HTR-8/SVneo (cell line): ENCODE results near the gene MYO5B.
"Not testable (repeated sequence)": the region's sequence is repeated elsewhere in the genome, so short reads cannot be mapped to it uniquely, and the experiment has no call there.

ENCODE experiments used
- DNase-seq: peaks from one replicate; pipeline ENCODE4 v3.0.0; 2011; ENCODE audit warnings: low spot score, mixed read lengths; ENCODE audit not compliant: insufficient read length
- FAIRE-seq: peaks from 2 replicates; lab custom pipeline; 2011; peaks lifted over from hg19 to GRCh38; lab: Jason Lieb, UNC

MYO5B gene

DNA sequence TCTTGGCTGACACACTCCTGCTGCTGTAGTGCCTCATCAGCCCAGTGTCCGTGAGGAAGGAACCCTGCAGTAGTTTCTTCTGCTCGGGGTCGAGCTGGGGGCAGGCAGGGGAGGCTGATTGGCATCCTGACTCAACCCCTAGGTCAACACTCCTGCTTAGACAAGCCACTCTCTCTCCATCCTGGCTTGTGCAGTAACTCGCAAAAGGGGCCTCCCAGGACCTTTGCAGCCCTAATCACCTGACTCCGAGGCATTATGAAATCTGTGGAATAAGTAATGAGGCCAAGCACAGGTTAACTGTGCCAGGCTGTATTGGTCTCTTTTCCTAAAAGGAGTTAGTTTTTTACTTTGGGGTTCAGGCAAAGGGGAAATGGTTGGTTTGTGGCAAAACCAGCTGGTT, 289.2 kb downstream of the MYO5B start:
- no peak for DNase-seq
- no peak for FAIRE-seq

DNA sequence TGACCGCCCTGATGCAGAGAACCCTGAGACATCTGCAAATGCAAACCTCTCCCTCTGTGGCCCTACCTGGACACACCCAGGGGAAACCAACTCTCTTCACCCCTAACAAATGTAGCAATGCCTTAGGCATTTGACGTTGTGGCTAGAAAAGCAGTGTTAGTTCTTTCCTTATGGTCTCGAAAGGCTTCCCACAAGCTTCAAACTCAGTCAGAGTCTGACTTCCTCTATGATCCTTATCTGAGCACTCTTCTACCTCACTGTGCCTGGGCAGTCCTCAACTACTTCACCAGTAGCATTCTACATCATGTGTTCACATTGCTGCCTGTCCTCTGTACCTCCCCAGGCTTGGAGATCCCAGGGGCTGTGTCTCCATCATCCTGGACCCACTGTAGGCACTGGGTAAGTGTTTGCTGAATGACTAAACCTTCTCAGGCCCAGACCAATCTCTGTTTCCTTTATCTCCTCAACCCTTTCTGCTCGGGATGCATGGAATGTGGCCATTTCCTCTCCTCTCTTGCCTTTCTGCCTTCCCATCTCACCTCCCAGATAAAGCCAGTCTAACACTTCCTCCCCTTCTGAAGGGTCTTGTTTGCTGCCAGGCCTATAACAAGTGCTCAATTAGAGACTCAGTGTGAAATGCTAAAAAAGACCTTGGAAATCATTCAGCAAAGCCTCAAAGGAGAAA, 289.9 kb downstream of the MYO5B start:
- FAIRE-seq (no peak), DNase-seq (no peak)

DNA sequence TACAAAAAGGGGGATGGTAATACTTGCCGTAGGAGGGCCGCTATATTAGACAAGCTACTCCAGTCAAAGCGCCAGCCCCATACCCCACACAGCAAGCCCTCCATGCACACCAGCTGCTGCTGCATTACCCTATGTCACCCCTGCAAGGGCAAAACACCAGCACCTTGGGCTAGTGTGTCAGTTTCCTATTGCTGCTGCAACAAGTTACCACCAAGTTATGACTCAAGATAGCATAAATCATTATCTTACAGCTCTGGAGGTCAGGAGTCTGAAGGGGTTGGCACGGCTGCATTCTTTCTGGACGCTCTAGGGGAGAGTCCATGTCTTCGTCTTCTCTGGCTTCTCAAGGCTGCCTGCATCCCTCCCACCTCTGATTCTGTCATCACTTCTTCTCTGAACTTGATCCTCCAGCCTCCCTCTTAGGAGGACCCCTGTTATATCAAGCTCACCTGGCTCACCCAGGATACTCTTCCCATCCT, 293.0 kb downstream of the MYO5B start:
- FAIRE-seq = no peak
- DNase-seq = no peak

DNA sequence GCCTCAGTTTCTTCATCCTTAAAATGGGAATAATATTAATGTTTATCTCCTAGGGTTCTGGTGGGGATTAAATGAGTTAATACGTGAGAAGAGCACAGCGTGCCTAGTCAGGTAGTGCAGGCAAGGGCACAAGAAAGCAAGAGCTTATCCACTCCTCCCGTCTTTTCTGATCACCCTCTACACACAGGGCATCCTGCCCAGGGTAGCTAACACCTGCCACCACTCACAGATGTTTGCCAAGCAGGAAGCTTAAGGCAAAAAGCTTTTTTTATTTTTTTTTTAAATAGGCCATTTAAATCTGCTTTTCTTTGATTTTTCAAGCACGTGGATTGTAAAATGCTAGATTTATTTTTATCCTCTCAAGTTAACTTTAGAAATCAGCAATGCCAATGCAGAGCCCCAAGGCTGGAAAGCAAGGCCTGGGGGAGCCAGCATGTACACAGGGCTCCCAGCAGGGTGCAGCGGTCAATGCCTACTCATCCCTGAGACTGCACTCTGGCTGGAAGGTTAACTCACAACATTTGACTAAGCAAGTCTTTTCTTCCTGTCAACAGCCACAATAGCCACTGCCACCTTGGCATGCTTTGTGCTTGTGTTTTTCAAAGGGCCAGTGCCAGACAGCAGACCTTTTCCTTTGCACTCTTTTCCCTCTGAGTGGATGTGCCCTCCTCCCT, 295.2 kb downstream of the MYO5B start:
- no peak for FAIRE-seq

DNA sequence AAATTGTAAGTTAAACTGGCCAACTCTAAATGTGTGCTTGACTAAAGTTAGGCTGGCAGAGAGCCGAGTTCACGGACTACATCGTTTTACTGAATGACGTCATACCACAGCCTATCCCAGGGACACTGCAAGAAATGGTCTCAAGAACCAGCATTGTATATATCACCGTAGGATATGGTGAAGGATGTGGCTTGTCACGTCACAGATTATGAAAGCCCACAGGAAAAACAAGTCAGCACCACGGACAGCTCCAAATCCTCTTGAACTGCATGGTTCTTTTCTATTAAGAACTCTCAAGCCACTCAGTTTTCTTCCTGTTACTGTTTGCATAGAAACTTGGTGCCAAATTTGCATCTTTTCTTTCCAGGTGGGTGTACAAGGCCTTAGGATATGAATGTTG, 296.5 kb downstream of the MYO5B start:
- no peak for FAIRE-seq
- peak; percentile 17 for DNase-seq

More for the DNA sequence above, 295.2 kb downstream of the MYO5B start:
- no peak for DNase-seq

DNA sequence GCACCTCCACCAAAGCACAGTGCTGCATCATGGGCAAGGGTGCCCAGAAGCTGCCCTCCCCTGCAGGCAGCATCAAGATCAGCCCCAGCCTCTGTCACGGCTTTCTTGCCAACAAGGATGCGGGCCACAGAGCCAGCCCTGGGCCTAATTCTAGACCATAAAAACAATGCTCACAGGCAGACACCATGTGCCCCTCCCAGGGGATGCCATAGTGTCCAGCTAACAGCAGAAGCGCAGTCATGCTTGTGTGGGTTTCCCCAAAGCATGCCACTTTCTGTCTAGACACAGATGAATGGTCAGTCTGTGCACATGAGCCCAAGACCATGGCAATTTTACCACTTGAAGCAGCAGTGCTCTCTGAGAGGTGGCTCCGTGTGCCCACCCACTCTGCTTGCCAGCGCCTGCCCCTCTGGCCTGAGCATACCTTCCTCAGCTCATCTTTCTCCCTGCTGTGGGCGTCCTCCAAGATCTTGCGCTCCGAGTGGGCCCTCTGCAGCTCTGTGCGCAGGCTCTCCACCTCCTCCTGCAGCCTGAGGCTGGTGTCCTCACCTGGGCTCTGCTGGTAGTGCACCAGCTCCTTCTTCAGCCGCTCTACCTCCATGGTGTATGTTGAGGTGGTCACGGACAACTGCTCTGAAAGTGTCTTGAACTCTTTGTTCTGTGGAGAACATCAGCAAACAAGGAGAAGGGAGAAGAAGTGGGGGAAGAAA, 300.3 kb downstream of the MYO5B start:
- no peak for DNase-seq
- no peak for FAIRE-seq

DNA sequence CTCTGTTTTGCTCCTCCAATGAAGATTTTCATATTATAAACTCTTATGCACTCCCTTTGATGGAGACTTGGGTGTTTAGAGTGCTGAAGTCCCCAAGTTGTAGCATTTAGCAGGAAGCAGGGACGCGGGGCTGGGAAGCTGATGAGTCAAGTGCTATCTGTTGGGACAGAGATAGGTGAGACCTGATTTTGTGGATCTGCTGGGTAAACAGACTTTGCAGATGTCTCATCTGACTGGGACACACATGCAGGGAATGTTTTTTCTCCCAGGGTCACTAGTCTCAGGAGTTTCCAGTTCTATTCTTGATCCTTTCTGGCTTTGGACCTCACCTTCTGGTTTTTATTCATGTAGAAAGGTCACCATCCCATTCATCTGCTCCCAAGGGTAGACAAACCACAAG, 301.9 kb downstream of the MYO5B start:
- DNase-seq = no peak
- FAIRE-seq = no peak

DNA sequence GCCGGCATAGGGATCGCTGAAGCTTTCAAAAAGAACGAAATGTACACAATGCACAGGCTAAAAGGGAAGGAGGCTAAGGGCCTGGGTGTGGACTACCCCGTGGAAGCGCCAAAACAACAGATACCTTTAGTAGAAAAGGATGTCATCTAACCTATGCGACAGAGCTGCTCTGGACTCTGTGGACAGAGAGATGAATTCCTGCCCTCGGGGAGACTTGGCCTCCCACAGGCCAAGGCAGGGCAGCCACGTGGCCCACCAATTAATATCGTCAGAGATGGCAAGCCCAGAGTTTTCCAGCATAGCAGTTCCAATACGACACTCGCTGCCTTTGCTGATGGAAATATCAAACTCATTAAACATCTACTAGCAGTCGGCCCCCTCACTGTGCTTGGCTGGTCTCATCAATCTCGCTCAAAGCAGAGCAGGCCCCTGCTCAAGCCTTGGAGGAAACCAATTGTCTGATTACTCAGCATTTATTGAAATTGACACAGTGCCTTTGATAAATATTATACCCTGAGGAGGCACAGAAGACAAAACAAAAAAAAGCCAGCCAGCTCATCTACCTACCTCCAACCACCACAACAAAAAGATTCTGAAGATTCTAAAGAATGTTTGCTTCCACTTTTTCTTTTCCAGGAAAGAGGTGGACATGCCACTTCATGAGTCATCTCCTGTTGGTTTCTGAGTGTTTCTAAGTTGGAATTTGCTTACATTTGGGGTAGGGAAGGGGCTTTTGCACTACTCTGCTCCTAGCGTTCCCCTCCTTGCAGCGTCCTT, 302.6 kb downstream of the MYO5B start:
- DNase-seq (peak; percentile 2), FAIRE-seq (no peak)

DNA sequence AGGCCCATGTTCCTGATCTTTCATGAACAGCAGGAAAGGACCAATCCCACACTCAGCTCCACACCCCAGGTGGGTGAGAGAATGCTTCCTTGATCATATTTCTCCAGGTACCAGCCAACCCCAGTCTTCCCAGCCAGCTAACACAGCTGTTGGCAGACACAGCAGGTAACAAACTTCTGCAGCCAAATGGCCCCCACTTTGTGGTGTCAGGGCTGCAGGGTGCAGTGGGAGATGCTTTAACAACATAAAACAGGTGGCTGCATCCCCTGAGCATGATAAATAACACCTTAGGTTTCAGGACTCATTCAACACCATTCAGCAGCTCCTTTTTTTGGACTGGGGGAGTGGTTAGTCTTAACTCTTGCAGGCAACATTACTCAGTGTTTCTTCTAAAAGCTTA, 304.9 kb downstream of the MYO5B start:
- FAIRE-seq (no peak), DNase-seq (no peak)

DNA sequence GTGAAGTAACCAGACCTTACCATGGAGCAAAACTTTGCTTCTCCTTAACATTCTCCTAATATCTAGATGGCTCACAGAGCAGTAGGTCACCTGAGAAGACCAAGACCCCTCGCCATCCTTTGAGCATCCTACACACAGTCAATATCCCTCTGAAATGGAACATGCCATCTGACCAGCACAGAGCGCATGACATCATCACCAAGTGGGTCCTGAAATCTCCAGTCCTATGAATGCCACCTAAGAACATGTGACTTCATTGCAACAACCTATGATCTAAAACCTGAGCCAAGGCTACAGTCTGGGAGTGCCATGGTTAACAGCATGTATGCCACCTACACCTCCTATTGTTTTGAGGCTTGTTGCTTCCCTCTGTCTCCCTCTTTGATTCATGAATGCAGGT, 305.4 kb downstream of the MYO5B start:
- FAIRE-seq, DNase-seq: not testable (repeated sequence)

DNA sequence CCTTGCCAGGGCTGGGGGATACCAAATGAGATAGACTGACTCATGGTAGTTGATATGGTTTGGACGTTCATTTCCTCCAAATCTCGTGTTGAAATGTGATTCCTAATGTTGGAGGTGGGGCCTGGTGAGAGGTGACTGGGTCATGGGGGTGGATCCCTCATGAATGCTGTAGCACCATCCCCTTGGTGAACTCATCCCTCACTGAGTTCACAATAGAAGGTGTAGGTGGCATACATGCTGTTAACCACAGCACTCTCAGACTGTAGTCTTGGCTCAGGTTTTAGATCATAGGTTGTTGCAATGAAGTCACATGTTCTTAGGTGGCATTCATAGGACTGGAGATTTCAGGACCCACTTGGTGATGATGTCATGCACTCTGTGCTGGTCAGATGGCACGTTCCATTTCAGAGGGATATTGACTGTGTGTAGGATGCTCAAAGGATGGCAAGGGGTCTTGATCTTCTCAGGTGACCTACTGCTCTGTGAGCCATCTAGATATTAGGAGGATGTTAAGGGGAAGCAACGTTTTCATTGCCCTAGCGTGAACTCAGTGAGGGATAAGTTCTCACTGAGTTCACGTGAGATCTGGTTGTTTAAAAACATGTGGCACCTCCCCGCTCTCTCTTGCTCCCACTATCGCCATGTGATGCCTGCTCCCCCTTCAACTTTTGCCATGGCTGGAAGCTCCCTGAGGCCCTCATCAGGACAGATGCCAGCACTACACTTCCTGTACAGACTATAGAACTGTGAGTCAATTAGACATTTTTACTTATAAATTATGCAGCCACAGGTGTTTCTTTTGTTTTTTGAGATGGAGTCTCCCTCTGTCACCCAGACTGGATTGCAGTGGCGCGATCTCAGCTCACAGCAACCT, 307.8 kb downstream of the MYO5B start:
- DNase-seq (no peak), FAIRE-seq (peak; percentile 9)

DNA sequence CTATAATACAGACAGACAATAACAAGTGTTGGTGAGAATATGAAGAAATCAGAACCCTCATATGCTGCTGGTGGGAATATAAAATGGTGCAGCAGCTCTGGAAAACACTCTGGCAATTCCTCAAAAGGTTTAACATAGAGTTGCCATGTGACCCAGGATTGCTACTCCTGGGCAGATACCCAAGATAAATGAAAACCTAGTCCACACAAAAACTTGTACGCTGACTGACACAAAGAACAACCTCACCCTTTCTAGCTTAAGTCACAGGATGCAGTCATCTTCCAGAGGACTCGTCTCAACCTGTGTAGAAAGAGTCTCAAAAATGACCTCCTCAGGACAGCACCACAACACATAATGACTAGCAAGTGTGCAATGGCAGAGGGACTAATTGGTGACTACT, 310.0 kb downstream of the MYO5B start:
- FAIRE-seq (no peak), DNase-seq (no peak)

DNA sequence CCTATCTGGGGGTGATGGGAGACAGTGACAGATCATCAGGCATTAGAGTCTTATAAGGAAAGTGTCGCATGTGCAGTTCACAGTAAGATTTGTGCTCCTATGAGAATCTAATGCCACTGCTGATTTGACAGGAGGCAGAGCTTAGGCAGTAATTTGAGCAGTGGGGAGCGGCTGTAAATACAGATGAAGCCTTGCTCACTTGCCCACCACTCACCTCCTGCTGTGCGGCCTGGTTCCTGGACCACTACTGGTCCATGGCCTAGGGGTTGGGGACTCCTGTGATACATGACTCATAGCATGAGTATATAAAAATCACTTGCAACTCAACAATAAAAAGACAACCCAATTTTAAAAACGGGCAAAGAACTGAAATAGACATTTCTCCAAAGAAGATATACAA, 310.5 kb downstream of the MYO5B start:
- FAIRE-seq = no peak
- no peak for DNase-seq

DNA sequence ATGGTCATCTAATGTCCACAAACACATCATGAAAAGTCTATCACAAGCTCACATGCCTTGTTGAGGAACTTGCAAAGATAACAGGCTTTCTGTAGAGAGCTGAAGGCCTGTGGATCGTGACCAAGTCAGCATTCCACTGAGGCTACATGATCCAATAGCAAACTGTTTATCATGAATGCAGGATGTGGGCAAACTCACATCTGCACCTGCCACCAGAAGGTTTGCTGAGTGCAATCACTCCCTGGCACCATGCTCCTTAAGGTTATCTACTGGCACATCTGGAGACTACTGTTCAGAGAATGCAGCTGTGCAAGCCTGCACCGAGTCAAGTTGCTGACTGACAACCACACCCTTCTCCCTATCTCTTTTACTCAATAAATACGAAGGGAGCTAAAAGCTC, 314.3 kb downstream of the MYO5B start:
- DNase-seq (no peak), FAIRE-seq (no peak)

DNA sequence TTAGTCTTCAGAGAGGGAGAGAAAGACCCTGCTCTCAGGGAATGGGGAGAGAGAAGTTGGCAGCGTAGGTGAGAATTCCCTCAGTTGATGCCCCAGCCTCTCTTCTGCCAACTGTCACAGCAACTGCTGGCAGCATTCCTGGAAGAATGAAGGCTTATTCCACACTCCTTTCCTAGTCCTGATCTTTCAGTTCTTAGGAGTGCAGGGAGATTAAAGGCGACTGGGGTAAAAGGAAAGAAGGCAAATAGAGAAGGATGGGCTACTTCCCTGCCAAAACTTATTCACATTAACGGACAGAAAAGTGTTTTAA, 315.7 kb downstream of the MYO5B start:
- FAIRE-seq = no peak
- no peak for DNase-seq

DNA sequence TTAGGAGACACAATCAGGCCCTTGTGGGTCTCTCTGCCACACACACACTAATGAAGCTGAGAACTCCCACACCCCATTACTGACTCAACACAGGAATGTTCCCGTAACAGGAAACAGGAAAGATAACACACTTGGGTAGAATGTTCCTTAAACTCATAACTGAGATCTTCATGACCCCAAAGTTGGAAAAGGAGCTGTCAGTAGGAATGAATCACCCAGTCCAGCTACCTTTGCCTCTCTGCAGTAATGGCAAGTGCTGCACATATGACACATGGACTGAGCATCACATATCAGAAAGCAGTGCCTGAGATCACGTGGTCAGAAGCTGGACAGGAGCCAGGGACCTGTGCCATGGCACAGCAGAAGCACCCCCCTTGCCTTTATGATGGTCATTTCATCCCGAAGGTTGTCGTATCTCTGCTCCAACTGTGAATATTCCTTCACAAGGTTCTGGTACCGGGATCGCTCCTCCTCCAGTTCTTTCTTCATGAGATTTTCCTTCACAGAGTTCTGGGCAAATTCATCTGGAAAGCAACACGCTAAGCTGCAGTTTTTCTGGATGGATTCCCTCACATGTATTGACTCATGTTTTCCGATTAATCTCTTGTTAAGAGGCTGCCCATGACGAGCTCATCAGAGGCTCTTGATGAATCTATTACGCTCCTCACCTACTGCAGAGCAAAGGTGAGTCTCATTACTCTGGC, 316.2 kb downstream of the MYO5B start:
- no peak for FAIRE-seq
- no peak for DNase-seq

DNA sequence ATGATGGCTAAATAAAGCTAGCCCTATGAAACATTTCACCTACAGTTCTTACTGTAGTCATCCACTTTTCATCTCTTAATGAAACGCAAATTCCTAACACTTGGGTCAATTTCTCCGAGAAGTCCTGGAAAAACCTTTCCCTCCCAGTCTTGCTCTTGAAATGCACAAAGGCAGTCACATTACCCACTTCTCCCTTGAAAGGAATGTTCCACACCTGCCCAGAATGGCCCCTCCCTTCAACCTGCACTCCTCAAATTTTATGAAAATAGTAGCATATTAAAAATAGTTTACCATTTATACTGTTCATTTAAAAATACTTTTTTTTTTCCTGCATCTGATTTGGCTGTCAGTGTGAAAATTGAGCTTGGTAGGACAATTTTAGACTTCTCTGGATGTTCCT, 316.9 kb downstream of the MYO5B start:
- FAIRE-seq (no peak), DNase-seq (no peak)

DNA sequence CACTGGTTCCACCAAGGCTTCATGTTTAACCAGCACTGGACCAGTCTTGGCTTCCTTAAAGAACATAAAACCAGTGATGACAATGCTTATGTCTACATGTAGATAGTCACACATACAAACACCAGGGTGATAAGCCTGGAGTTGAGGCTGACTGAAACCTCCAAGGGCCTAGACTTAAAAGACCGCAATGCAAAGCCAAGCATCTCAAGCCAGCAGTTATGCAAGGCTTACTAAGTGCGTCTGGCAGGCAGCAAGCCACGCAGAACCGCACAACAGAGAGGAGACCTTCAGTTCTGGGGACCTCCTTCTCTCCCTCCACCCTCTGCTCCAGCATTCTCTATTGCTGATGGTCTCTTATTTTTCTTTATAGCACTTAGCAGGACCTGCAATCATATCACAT, 318.4 kb downstream of the MYO5B start:
- no peak for FAIRE-seq
- DNase-seq = no peak

DNA sequence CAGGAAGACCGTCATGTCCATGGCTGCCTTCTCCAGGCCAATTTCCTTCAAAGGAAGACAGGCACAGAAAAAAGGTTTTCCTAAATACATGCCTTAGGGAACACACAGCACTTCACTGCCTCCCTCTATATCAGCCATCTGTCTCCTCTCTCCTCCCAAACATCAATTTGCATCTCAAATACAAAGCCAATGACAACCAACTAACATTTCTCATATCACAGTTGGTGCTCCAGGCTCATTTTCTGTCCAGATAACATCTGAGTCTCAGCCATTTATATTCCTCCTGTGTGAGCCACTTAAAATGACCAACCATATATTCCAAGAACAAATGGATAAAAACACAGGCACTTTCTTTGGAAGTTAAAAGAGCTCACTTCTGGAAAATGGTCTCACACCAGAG, 319.2 kb downstream of the MYO5B start:
- FAIRE-seq = no peak
- no peak for DNase-seq
